Measurements from ENCODE around the gene CHCHD1.

DNA sequence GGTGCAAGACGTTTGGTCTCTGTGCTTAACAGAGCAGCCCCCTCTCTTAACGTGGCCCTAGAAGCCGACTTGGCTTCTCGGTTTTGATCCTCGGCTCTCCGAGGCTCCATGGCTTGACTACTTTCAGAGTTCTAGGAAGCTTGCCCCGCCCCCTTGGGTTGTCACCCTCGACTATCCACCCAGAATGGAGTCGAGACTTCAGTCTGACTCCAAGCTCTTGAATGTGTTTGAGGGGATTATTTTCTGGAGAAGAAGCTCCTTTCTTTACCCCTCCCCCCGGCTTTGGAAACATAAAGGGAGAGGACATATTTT lies 37.2 kb upstream of the CHCHD1 start:
- no peak for TF ChIP-seq POLR2A (IDR thresholded peaks at IDR 0.05)
- TF ChIP-seq, protein P1, sequence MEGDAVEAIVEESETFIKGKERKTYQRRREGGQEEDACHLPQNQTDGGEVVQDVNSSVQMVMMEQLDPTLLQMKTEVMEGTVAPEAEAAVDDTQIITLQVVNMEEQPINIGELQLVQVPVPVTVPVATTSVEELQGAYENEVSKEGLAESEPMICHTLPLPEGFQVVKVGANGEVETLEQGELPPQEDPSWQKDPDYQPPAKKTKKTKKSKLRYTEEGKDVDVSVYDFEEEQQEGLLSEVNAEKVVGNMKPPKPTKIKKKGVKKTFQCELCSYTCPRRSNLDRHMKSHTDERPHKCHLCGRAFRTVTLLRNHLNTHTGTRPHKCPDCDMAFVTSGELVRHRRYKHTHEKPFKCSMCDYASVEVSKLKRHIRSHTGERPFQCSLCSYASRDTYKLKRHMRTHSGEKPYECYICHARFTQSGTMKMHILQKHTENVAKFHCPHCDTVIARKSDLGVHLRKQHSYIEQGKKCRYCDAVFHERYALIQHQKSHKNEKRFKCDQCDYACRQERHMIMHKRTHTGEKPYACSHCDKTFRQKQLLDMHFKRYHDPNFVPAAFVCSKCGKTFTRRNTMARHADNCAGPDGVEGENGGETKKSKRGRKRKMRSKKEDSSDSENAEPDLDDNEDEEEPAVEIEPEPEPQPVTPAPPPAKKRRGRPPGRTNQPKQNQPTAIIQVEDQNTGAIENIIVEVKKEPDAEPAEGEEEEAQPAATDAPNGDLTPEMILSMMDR (IDR thresholded peaks at IDR 0.05): no peak
